Stimulated activated naive CD8-positive, alpha-beta T cell treated with anti-CD3 and anti-CD28 coated beads, Interleukin-15, amount 100 ng/mL, for 72 hours (primary cell): ENCODE results near the gene SNRNP40.
A peak's percentile ranks its signal among the peaks of the same experiment; 100 is the strongest.

Experiments
- ATAC-seq: fragments of 150-1000 bp; cut with Tn5 transposase; 2 replicates; pipeline ENCODE4 v1.10.0; 2021; ENCODE audit warnings: mild to moderate bottlenecking, moderate library complexity
- DNase-seq, 2 donors: peaks; one replicate each; pipeline ENCODE4 v3.0.0; 2021 to 2022
- H3K27ac Mint-ChIP-seq, 2 donors: one replicate each; pipeline ENCODE4 v1.8.0; 2022; ENCODE audit warnings: mild to moderate bottlenecking in 2 of 2, mixed read lengths in 2 of 2, moderate library complexity in 2 of 2
- H3K27me3 Mint-ChIP-seq: one replicate; pipeline ENCODE4 v1.8.0; 2022; ENCODE audit warnings: mixed read lengths
- H3K4me1 Mint-ChIP-seq: one replicate; pipeline ENCODE4 v1.8.0; 2022; ENCODE audit warnings: mild to moderate bottlenecking, mixed read lengths
- H3K4me3 Mint-ChIP-seq, 2 donors: one replicate each; pipeline ENCODE4 v1.8.0; 2022; ENCODE audit warnings: mild to moderate bottlenecking in 2 of 2, mixed read lengths in 2 of 2, moderate library complexity in 1 of 2
- H3K9me3 Mint-ChIP-seq, 2 donors: one replicate each; pipeline ENCODE4 v1.8.0; 2022; ENCODE audit warnings: mixed read lengths in 2 of 2

The SNRNP40 gene

DNA sequence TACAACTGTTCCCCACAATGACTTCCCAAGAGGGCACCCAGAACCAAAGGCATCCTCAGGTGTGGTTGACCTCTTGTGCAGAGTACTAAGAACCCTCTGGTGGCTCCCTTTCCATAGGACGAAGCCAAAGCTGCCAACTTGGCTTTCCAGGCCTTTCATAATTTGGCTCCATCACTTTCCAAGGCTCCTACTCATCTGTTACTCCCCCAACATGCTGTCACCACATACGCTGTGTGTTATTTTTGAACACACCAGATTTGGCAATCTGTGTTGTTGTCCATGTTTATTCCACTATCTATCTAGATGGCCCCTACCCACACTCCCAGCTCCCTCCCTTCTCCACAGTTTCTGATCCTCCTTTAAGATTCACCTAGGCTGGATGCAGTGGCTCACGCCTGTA is 46.7 kb downstream of the SNRNP40 start:
- H3K4me1 Mint-ChIP-seq = no peaks in the 10 kb centered on the region
- H3K4me3 Mint-ChIP-seq = no peak overlapping the region
- no peak for DNase-seq
- ATAC-seq = no peak
- H3K27ac Mint-ChIP-seq = peak overlapping the region in 1 of 2 donors; percentile 6
- H3K9me3 Mint-ChIP-seq = no peaks in the 10 kb centered on the region
- no peaks in the 10 kb centered on the region for H3K27me3 Mint-ChIP-seq

DNA sequence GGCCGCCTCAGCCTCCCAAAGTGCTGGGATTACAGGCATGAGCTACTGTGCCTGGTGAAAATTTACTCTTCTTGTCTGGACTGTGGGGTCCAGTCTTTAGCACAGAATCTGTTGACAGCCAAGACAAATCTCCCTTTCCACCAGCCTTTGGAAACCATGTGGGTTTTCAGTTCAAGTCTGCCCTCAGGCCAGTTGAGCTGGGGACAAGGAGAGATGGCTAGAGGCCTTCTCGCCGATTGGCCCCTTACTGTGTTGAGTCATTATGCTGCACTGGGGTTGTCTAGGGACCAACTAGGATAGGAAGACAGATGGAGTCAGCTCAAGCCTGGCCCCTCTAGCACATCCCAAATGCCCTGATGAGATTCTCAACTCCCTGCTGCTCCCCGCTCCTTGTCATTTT is 48.3 kb downstream of the SNRNP40 start:
- DNase-seq (no peak), ATAC-seq (no peak)
- no peaks in the 10 kb centered on the region for H3K9me3 Mint-ChIP-seq
- no peak overlapping the region for H3K27ac Mint-ChIP-seq
- no peaks in the 10 kb centered on the region for H3K4me1 Mint-ChIP-seq
- no peaks in the 10 kb centered on the region for H3K27me3 Mint-ChIP-seq
- H3K4me3 Mint-ChIP-seq = no peak overlapping the region

DNA sequence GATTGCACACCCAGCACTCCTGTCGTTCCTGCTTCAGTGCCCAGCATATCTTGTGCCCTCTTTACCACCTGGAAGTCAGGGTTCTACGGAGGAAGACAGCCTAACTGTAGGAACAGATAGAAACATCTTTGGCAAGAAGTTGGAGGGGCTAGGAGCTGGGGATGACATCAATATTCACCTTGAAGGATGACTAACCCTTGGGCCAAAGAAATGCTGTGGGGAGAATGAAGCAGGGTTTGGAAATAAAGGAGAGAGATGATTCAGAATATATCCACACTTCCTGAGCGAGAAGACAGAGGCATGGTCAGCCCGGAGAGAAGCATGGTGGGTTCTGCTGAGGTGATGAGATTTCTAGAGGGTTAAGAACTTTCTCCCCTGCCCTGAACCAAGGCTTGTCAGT is 52.3 kb downstream of the SNRNP40 start:
- H3K27me3 Mint-ChIP-seq = peaks cover 22% of the 10 kb centered on the region
- no peak overlapping the region for H3K27ac Mint-ChIP-seq
- H3K4me3 Mint-ChIP-seq = no peak overlapping the region
- H3K9me3 Mint-ChIP-seq = no peaks in the 10 kb centered on the region
- DNase-seq = no peak
- ATAC-seq = no peak
- peaks cover under 1% of the 10 kb centered on the region for H3K4me1 Mint-ChIP-seq

DNA sequence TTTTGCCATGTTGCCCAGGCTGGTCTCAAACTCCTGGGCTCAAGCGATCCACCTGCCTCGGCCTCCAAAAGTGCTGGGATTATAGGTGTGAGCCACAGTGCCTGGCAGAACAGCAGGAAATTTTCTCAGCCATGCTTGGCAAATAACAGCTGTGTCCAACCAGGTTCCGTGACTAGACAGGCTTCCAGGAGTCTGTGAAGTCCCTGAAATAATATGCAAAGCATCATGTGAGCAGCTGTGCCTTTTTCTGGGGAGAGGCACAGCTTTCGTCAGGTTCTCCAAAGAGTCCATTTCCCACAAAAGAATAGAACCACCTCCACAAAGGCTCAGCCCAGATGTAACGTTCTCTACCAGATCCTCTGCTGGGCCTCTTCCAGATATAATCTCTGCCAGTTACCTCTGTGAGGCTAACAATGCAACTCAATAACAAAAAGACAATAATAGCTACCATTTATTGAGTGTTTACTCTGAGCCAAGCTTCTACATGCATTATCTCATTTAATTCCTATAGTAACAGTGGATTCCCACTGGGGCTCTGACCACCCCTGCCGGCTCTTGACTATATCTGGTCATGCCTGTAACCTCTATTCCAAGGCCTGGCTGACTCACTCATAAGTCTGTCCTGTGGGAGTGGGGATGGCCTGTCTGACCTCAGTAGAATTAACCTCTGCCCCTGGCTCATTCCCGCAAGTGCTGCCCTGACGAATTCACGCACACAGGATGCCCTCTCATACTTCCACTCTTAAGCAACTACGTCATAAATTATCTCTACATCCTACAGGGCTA is 52.9 kb downstream of the SNRNP40 start:
- no peak overlapping the region for H3K27ac Mint-ChIP-seq
- no peak overlapping the region for H3K4me3 Mint-ChIP-seq
- DNase-seq (no peak), ATAC-seq (no peak)
- peaks cover 29% of the 10 kb centered on the region for H3K27me3 Mint-ChIP-seq
- H3K4me1 Mint-ChIP-seq = peaks cover 7% of the 10 kb centered on the region
- H3K9me3 Mint-ChIP-seq = no peaks in the 10 kb centered on the region

DNA sequence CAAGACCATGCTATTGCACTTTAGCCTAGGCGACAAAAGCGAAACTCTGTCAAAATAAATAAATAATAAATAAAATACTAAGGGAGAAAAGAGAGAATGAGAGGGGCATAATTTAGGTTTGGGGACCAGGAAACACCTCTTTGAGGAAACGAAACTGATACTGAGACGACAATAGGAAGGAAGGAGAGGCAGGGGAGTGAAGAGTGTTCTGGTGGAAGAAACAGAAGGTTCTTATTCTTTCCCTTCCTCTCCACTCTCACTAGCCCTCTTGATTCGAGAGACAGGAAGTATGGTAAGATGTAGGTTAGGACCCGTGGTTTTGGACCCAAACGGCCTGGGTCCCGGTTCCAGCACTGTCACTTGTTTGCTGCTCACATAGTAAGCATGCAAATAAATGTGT is 55.3 kb downstream of the SNRNP40 start:
- H3K4me1 Mint-ChIP-seq = peaks cover 10% of the 10 kb centered on the region

DNA sequence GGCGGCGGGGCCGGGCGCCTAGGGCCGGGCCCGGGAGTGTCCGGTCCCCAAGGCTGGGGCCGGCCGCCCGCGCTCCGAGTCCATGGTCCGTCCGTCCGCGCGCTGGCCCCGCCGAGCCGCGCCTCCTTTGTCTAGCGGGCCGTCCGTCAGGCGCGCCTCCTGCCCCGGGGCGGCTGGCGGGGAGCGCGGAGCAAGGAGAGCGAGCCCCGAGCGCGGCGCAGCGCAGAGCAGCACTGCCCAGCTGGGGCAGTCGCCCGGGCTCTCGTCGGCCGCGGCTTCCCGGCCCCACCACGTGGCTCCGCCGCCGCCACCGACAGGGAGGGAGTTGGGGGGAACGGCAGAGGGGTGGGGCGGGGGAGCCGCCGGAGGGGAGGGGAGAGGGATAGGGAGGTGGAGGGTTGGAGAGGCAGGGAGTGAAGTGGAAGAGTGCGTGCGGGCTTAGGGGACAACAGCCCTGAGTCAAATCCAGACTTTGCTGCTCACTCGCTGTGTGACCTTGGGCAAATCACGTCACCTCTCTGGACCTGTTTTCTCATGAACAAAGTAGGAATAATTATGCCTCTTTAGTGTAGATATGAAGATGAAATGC is 56.8 kb downstream of the SNRNP40 start, which contains the start of gene NKAIN1:
TSS of gene NKAIN1 (minus strand) at position 235 of the 589 bp plus-strand sequence. CDS start 340 bp downstream, outside the sequence.
- ATAC-seq = peak; percentile 40
- Mint-ChIP-seq H3K4me1 (peaks cover 10% of the 10 kb centered on the region), H3K27ac (peak within 1 kb of the TSS in 1 of 2 donors; percentile 68), H3K4me3 (peak within 1 kb of the TSS; percentile 63 to 76), H3K27me3 (peaks cover 68% of the 10 kb centered on the region), H3K9me3 (no peaks in the 10 kb centered on the region)
- no peak for DNase-seq

More for the DNA sequence above, 55.3 kb downstream of the SNRNP40 start:
- Mint-ChIP-seq H3K4me3 (no peak overlapping the region), H3K9me3 (no peaks in the 10 kb centered on the region), H3K27ac (no peak overlapping the region), H3K27me3 (peaks cover 52% of the 10 kb centered on the region)
- no peak for ATAC-seq
- no peak for DNase-seq

DNA sequence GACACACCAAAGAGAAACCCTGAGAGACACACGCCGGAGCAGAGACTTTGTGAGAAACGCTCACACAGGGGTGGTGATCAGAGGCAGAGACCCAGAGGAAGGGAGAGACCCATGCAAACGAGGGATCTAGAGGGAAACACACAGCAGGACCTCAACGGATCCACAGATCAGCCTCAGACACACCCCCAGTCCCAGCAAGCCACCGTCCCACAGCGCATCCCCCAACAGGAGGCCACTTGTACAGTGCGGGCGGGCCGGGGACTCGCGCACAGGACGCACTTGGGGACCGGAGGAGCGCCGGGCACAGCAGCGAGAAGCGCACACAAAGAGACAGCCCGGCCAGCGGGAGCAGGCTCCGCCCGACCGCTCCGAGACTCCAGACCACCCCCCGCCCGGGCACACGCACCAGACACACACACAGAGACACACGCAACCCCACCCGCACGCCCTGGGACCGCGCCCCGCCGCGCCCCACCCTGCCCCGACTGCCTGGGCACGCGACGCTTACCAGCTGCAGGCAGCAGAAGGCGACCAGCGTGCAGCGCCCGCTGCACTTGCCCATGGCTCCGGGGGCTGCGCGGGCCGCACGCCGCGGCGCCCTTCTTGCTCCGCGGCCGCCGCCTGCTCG is 57.5 kb downstream of the SNRNP40 start:
- Mint-ChIP-seq H3K4me1 (peaks cover 10% of the 10 kb centered on the region), H3K27me3 (peaks cover 75% of the 10 kb centered on the region), H3K9me3 (no peaks in the 10 kb centered on the region), H3K4me3 (peak overlapping the region; percentile 63 to 76), H3K27ac (peak overlapping the region in 1 of 2 donors; percentile 68)
- peak; percentile 62 for ATAC-seq
- DNase-seq = no peak

DNA sequence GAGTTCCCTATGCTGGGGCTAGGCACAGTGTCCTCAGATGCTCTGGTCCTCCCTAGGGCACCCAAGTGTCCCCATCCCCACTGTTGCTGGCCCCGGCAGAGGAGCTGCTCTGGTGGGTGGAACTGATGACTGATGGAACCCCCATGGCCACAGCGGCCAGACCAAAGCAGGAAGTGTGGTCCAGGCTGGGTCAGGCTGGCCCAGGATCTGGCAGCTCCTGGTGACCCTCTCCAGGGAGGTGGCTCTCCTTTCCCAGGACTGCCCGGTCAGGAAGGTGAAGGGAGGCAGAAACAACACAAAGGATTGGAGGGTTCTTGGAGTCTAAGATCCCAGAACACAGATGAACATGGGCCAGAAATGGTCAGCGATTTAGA is 58.0 kb downstream of the SNRNP40 start:
- DNase-seq (no peak), ATAC-seq (peak; percentile 15)
- Mint-ChIP-seq H3K4me1 (peaks cover 10% of the 10 kb centered on the region), H3K27ac (peak overlapping the region in 1 of 2 donors; percentile 68), H3K4me3 (peak overlapping the region; percentile 63 to 76), H3K27me3 (peaks cover 78% of the 10 kb centered on the region), H3K9me3 (no peaks in the 10 kb centered on the region)

DNA sequence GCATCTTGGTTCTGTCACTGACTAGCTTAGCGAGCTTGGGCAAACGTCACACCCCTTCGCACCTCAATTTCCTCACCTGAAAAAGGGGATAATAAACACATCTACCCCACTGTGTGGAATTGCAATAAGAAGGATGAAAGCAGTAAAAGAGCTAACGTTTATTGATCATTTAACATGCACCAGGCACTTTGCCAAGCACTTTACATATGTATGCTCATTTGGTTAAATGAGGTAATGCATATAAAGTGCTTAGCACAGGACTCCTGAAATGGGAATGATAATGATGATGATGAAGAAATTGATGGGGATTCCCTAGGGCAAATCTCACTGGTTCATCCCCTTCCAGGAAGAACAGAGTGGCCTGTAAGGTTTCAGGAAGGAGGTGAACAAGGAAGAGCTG is 61.7 kb downstream of the SNRNP40 start:
- Mint-ChIP-seq H3K27me3 (peaks cover 60% of the 10 kb centered on the region), H3K9me3 (no peaks in the 10 kb centered on the region), H3K27ac (peak overlapping the region in 1 of 2 donors; percentile 23), H3K4me3 (no peak overlapping the region), H3K4me1 (peaks cover 10% of the 10 kb centered on the region)
- no peak for DNase-seq
- ATAC-seq = no peak

DNA sequence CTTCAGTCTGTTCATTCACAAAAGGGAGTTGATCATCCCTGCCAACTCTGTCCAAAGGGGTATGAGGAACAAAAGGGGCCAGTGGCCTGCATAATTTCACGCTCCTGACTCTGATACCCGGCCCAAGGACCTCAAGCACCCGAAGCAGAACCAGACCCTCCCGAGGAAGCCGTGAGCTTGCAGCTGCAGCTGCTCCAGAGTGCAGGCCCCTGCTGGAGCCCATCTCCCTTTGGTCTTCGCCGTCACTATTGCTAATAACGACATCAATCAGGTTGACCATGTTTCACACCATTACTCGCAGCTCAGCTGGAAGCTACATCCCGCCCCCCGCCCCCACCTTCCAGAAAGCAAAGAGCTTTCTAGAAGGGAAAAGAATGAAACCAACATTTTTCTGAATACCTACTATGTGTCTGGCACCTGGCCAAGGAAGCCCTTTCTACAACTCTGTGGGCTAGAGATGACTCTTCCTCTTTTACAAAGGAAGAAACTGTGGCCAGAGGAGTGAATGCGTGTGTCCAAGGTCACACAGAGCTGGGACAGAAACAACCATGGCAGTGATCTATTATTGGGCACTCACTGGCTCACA is 62.4 kb downstream of the SNRNP40 start:
- DNase-seq = no peak
- Mint-ChIP-seq H3K4me1 (peaks cover 8% of the 10 kb centered on the region), H3K9me3 (no peaks in the 10 kb centered on the region), H3K4me3 (no peak overlapping the region), H3K27ac (no peak overlapping the region), H3K27me3 (peaks cover 55% of the 10 kb centered on the region)
- ATAC-seq = no peak

DNA sequence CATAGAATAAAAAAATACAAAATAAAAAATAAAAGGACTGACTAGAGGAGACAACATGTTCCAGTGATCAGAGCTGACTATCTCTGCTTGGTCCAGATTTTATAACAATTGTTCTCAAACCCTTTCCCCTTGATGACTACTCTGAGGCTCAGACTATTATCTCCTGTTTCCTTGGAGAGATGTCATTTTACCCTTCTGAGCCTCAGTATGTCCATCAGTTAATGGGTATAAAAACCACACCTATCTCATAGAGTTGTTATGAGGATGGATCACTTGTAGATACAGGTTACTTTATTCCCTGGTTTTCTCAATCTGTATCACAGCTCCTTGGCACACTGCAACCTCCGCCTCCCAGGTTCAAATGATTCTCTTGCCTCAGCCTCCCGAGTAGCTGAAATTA is 63.9 kb downstream of the SNRNP40 start:
- Mint-ChIP-seq H3K9me3 (no peaks in the 10 kb centered on the region), H3K27ac (no peak overlapping the region), H3K4me3 (no peak overlapping the region), H3K4me1 (no peaks in the 10 kb centered on the region), H3K27me3 (peaks cover 40% of the 10 kb centered on the region)
- ATAC-seq (no peak), DNase-seq (no peak)

DNA sequence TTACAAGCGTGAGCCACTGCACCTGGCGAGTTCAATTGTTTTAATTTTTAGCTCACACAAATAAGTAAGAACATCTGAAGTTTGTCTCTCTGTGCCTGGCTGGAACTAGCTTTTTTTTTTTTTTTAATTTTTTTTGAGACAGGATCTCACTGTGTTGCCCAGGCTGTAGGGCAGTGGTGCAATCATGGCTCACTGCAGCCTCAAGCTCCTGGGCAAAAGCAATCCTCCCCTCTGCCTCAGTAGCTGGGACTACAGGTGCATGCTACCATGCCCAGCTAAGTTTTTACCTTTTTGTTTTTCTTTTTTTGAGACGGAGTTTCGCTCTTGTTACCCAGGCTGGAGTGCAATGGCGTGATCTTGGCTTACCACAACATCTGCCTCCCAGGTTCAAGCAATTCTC is 64.8 kb downstream of the SNRNP40 start:
- H3K4me3 Mint-ChIP-seq = no peak overlapping the region
- H3K9me3 Mint-ChIP-seq = no peaks in the 10 kb centered on the region
- H3K4me1 Mint-ChIP-seq = no peaks in the 10 kb centered on the region
- DNase-seq = no peak
- peaks cover 31% of the 10 kb centered on the region for H3K27me3 Mint-ChIP-seq
- H3K27ac Mint-ChIP-seq = no peak overlapping the region
- ATAC-seq = no peak

DNA sequence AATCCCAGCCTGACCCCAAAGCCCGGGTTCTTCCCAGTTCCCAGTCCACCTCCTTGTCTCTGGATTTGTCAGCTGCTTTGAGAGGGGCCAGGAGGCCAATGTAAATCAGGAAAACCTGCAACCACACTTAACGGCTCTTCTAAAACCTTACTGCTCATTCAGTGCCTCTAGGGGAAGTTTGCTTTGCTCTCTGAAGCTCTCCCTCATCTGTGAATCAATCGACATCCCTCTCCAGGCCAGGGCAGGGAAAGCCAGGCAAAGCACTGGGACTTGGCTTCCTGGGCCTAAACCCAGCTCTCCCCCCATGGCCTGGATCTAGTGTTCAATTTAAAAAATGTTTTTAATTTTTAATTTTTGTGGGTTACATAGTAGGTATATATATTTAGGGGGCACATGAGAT is 66.2 kb downstream of the SNRNP40 start:
- no peak for ATAC-seq
- no peak for DNase-seq
- Mint-ChIP-seq H3K9me3 (no peaks in the 10 kb centered on the region), H3K4me1 (no peaks in the 10 kb centered on the region), H3K27me3 (peaks cover 16% of the 10 kb centered on the region), H3K4me3 (no peak overlapping the region), H3K27ac (no peak overlapping the region)

DNA sequence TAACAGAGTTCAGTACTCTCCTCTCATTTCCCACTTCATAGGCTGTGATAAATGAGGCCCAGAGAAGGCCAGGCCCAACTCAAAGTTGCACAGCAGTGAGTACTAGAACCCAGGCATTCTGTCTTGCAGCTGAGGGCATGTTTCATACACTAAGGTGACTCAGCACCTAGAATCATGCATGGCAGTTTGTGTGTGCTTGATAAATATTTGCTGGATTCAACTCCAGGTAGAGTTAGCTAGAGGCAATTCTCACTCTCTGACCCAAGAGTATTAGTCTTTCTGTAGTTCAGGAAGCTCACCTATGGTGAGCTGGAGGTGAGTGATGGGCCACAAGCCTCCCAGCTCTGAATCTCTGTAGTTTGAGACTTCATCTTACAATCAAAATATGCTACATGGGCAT is 67.6 kb downstream of the SNRNP40 start:
- H3K27ac Mint-ChIP-seq = no peak overlapping the region
- H3K27me3 Mint-ChIP-seq = peaks cover 3% of the 10 kb centered on the region
- H3K4me3 Mint-ChIP-seq = no peak overlapping the region
- ATAC-seq (no peak), DNase-seq (no peak)
- no peaks in the 10 kb centered on the region for H3K4me1 Mint-ChIP-seq
- no peaks in the 10 kb centered on the region for H3K9me3 Mint-ChIP-seq

DNA sequence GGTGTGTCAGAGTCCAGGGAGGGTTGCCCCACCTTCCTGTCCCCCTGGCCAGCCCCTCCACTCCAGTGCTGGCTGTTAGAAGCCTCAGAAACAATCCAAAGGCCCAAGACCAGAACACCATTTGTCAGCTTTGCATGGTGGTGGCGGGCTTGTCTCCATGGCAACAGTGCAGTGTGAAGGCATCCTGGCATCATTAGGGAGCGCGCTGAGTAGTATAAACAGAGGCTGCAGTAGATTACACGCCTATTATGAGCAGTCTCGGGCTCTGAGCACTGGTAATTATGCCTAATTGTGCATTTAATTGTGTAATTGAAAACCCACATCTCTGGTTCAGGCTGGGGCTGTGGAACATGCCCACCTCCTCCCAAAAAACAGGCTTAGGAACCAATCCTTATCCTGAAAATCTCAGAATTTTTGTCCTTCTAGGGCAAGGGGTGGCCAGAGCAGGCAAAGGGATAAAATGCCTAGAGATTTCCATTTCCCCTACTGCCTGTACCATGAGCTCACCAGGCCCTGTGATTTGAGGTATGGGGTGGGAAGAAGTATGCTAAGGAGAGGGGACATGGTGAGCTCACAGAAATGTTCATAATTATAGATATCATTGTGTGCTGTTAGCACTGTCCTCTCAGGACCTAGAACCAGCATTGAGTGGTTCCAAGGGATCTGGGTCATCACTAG is 68.6 kb downstream of the SNRNP40 start:
- H3K4me3 Mint-ChIP-seq = no peak overlapping the region
- no peak for DNase-seq
- H3K4me1 Mint-ChIP-seq = no peaks in the 10 kb centered on the region
- H3K27ac Mint-ChIP-seq = no peak overlapping the region
- ATAC-seq = no peak
- no peaks in the 10 kb centered on the region for H3K27me3 Mint-ChIP-seq
- H3K9me3 Mint-ChIP-seq = no peaks in the 10 kb centered on the region
